HEK293 (cell line): ENCODE data around the gene TACC2.

ENCODE experiments used
- SCRT1 ChIP-seq: fragments of 450-650 bp; formaldehyde crosslinking; IDR thresholded peaks from 2 replicates; pipeline ENCODE4 v1.5.1; 2016; ENCODE audit warnings: missing biosample characterization, missing genetic modification characterization, borderline replicate concordance
- ZNF530 ChIP-seq: fragments of 450-650 bp; formaldehyde crosslinking; IDR thresholded peaks from 2 replicates; pipeline ENCODE4 v1.5.1; 2016; ENCODE audit warnings: low read depth, missing biosample characterization, missing genetic modification characterization
- ZNF549 ChIP-seq: fragments of 450-650 bp; IDR thresholded peaks from 2 replicates; pipeline ENCODE4 v1.5.1; 2018; ENCODE audit warnings: missing biosample characterization, missing genetic modification characterization, mild to moderate bottlenecking, inconsistent platforms, moderate library complexity
- TF ChIP-seq, protein P1 (sequence below): fragments of 450-650 bp; formaldehyde crosslinking; IDR thresholded peaks from 2 replicates; pipeline ENCODE4 v1.5.1; 2016; ENCODE audit warnings: missing biosample characterization, missing genetic modification characterization
- TF ChIP-seq, protein P2 (sequence below): fragments of 450-650 bp; formaldehyde crosslinking; IDR thresholded peaks from 2 replicates; pipeline ENCODE4 v1.5.1; 2016; ENCODE audit warnings: missing biosample characterization, missing genetic modification characterization, low read depth
- TF ChIP-seq, protein P3 (sequence below): fragments of 450-650 bp; formaldehyde crosslinking; IDR thresholded peaks from 2 replicates; pipeline ENCODE4 v1.5.1; 2016; ENCODE audit warnings: missing biosample characterization, missing genetic modification characterization
- TF ChIP-seq, protein P4 (sequence below): fragments of 450-650 bp; formaldehyde crosslinking; IDR thresholded peaks from 2 replicates; pipeline ENCODE4 v1.5.1; 2016; ENCODE audit warnings: missing biosample characterization, missing genetic modification characterization, low read depth

DNA sequence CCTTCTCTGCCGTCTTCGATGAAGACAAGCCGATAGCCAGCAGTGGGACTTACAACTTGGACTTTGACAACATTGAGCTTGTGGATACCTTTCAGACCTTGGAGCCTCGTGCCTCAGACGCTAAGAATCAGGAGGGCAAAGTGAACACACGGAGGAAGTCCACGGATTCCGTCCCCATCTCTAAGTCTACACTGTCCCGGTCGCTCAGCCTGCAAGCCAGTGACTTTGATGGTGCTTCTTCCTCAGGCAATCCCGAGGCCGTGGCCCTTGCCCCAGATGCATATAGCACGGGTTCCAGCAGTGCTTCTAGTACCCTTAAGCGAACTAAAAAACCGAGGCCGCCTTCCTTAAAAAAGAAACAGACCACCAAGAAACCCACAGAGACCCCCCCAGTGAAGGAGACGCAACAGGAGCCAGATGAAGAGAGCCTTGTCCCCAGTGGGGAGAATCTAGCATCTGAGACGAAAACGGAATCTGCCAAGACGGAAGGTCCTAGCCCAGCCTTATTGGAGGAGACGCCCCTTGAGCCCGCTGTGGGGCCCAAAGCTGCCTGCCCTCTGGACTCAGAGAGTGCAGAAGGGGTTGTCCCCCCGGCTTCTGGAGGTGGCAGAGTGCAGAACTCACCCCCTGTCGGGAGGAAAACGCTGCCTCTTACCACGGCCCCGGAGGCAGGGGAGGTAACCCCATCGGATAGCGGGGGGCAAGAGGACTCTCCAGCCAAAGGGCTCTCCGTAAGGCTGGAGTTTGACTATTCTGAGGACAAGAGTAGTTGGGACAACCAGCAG lies 221.7 kb downstream of the TACC2 start:
- TF ChIP-seq, protein P1, sequence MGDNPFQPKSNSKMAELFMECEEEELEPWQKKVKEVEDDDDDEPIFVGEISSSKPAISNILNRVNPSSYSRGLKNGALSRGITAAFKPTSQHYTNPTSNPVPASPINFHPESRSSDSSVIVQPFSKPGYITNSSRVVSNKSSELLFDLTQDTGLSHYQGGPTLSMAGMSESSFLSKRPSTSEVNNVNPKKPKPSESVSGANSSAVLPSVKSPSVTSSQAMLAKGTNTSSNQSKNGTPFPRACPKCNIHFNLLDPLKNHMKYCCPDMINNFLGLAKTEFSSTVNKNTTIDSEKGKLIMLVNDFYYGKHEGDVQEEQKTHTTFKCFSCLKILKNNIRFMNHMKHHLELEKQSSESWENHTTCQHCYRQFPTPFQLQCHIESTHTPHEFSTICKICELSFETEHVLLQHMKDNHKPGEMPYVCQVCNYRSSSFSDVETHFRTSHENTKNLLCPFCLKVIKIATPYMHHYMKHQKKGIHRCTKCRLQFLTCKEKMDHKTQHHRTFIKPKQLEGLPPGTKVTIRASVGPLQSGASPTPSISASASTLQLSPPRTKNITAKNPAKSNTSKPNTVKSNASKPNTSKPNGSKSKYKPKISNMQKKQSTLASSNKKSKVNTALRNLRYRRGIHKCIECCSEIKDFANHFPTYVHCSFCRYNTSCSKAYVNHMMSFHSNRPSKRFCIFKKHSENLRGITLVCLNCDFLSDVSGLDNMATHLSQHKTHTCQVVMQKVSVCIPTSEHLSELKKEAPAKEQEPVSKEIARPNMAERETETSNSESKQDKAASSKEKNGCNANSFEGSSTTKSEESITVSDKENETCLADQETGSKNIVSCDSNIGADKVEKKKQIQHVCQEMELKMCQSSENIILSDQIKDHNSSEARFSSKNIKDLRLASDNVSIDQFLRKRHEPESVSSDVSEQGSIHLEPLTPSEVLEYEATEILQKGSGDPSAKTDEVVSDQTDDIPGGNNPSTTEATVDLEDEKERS, result no peak
- TF ChIP-seq, protein P2, sequence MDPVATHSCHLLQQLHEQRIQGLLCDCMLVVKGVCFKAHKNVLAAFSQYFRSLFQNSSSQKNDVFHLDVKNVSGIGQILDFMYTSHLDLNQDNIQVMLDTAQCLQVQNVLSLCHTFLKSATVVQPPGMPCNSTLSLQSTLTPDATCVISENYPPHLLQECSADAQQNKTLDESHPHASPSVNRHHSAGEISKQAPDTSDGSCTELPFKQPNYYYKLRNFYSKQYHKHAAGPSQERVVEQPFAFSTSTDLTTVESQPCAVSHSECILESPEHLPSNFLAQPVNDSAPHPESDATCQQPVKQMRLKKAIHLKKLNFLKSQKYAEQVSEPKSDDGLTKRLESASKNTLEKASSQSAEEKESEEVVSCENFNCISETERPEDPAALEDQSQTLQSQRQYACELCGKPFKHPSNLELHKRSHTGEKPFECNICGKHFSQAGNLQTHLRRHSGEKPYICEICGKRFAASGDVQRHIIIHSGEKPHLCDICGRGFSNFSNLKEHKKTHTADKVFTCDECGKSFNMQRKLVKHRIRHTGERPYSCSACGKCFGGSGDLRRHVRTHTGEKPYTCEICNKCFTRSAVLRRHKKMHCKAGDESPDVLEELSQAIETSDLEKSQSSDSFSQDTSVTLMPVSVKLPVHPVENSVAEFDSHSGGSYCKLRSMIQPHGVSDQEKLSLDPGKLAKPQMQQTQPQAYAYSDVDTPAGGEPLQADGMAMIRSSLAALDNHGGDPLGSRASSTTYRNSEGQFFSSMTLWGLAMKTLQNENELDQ (tag by site-specific recombination), result no peak
- TF ChIP-seq, protein P3, sequence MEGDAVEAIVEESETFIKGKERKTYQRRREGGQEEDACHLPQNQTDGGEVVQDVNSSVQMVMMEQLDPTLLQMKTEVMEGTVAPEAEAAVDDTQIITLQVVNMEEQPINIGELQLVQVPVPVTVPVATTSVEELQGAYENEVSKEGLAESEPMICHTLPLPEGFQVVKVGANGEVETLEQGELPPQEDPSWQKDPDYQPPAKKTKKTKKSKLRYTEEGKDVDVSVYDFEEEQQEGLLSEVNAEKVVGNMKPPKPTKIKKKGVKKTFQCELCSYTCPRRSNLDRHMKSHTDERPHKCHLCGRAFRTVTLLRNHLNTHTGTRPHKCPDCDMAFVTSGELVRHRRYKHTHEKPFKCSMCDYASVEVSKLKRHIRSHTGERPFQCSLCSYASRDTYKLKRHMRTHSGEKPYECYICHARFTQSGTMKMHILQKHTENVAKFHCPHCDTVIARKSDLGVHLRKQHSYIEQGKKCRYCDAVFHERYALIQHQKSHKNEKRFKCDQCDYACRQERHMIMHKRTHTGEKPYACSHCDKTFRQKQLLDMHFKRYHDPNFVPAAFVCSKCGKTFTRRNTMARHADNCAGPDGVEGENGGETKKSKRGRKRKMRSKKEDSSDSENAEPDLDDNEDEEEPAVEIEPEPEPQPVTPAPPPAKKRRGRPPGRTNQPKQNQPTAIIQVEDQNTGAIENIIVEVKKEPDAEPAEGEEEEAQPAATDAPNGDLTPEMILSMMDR (tag by site-specific recombination), result no peak
- TF ChIP-seq ZNF549 (tag by site-specific recombination) (no peak), SCRT1 (tag by site-specific recombination) (no peak), ZNF530 (tag by site-specific recombination) (no peak)
- TF ChIP-seq, protein P4, sequence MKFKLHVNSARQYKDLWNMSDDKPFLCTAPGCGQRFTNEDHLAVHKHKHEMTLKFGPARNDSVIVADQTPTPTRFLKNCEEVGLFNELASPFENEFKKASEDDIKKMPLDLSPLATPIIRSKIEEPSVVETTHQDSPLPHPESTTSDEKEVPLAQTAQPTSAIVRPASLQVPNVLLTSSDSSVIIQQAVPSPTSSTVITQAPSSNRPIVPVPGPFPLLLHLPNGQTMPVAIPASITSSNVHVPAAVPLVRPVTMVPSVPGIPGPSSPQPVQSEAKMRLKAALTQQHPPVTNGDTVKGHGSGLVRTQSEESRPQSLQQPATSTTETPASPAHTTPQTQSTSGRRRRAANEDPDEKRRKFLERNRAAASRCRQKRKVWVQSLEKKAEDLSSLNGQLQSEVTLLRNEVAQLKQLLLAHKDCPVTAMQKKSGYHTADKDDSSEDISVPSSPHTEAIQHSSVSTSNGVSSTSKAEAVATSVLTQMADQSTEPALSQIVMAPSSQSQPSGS, result no peak
